A673 (cell line): ENCODE results near the gene EMC9. TPM values are rescaled to one million over a fixed set of nuclear protein-coding genes. Genes with fewer than 3 reads are reported as not detected.

Experiments used
- BruUV-seq: library from RNA; stranded (reverse); fragments of 400-500 nt; replicated peaks from 2 replicates; lab custom pipeline; 2021; lab: Mats Ljungman, UMichigan
- CTCF ChIA-PET: fragments of 300-600 bp; sonication (Branson Sonifier 250); formaldehyde crosslinking; loops from one replicate; lab custom pipeline; 2022; ENCODE audit warnings: antibody characterized with exemption; lab: Charles Lee
- POLR2A ChIA-PET: fragments of 300-600 bp; sonication (Branson Sonifier 250); formaldehyde crosslinking; loops from one replicate; lab custom pipeline; 2022; ENCODE audit warnings: antibody characterized with exemption; ENCODE audit not compliant: low non-redundant PET; lab: Charles Lee
- DNase-seq: peaks from one replicate; pipeline ENCODE4 v3.0.0-alpha.2; 2015; ENCODE audit warnings: low spot score
- H3K27ac ChIP-seq: fragments of 200-600 bp; sonication (generic); 2 replicates; pipeline ENCODE4 v1.5.1; 2016; ENCODE audit warnings: mixed run types, low read depth, mild to moderate bottlenecking, mixed read lengths, antibody characterized with exemption, low read length; ENCODE audit not compliant: poor library complexity, severe bottlenecking
- H3K27me3 ChIP-seq: fragments of 200-600 bp; sonication (generic); replicated peaks from 2 replicates; pipeline ENCODE4 v1.6.1; 2017; ENCODE audit warnings: mixed run types, low read depth, mild to moderate bottlenecking, mixed read lengths, antibody characterized with exemption, low read length; ENCODE audit not compliant: insufficient read depth, poor library complexity
- H3K36me3 ChIP-seq: fragments of 200-600 bp; sonication (generic); 2 replicates; pipeline ENCODE4 v1.6.1; 2016; ENCODE audit warnings: mixed run types, mild to moderate bottlenecking, mixed read lengths, antibody characterized with exemption, low read length; ENCODE audit not compliant: insufficient read depth, poor library complexity, severe bottlenecking
- H3K4me1 ChIP-seq: fragments of 200-600 bp; sonication (generic); 2 replicates; pipeline ENCODE4 v1.6.1; 2017; ENCODE audit warnings: mixed run types, mild to moderate bottlenecking, mixed read lengths, antibody characterized with exemption, low read length; ENCODE audit not compliant: insufficient read depth, poor library complexity, severe bottlenecking
- H3K4me3 ChIP-seq: fragments of 200-600 bp; sonication (generic); 2 replicates; pipeline ENCODE4 v1.5.1; 2016; ENCODE audit warnings: low read depth, mixed run types, mild to moderate bottlenecking, mixed read lengths, low read length; ENCODE audit not compliant: poor library complexity, severe bottlenecking
- H3K9me3 ChIP-seq: fragments of 200-600 bp; sonication (generic); 2 replicates; pipeline ENCODE4 v1.6.1; 2016; ENCODE audit warnings: mixed run types, low read depth, mild to moderate bottlenecking, mixed read lengths, antibody characterized with exemption, low read length; ENCODE audit not compliant: poor library complexity, severe bottlenecking
- EZH2 ChIP-seq: fragments of 200-600 bp; sonication (generic); IDR thresholded peaks from 2 replicates; pipeline ENCODE4 v1.6.1; 2017; ENCODE audit warnings: borderline replicate concordance, low read depth, mild to moderate bottlenecking, mixed read lengths, antibody characterized with exemption, low read length; ENCODE audit not compliant: poor library complexity, severe bottlenecking
- intact Hi-C: fragments of 100-400 bp; cut with micrococcal nuclease; formaldehyde crosslinking; loops from one replicate; pipeline ENCODE4 v1.10.0; 2022; ENCODE audit not compliant: unreplicated experiment
- total RNA-seq: library from RNA; stranded (reverse); gene quantifications from 2 replicates; pipeline ENCODE4 v1.2.3, GENCODE V29; 2021
- TF ChIP-seq, protein P1 (sequence below): fragments of 300-800, 200-600 bp; sonication (generic); conservative IDR thresholded peaks from 2 replicates; pipeline ENCODE4 v1.5.1; 2017; ENCODE audit warnings: low read depth, mild to moderate bottlenecking, antibody characterized with exemption, low read length, moderate library complexity, mixed read lengths

Gene EMC9
- total RNA-seq, 1 experiment from 2014 or later: 36.8 TPM

DNA sequence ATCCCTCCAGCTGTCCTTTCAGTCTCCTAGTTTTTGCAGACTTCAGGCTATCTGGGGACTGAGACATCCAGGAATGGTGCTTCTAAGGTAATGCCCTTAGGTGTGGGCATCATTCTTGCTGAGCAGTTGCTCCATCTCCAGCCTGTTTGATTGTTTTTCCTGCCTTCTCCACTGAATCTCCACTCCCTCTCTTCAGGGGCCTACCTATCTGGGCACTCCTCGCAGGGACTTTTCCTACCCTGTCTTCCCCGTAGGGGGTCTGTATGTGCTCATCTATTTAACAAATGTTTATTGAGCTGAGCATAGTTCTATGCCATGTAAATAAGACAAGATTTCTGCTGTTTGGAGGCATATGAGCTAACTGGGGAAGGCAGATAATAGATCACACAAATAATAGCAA lies 8.4 kb downstream of the EMC9 start:
- TF ChIP-seq EZH2: no peak
- TF ChIP-seq, protein P1, sequence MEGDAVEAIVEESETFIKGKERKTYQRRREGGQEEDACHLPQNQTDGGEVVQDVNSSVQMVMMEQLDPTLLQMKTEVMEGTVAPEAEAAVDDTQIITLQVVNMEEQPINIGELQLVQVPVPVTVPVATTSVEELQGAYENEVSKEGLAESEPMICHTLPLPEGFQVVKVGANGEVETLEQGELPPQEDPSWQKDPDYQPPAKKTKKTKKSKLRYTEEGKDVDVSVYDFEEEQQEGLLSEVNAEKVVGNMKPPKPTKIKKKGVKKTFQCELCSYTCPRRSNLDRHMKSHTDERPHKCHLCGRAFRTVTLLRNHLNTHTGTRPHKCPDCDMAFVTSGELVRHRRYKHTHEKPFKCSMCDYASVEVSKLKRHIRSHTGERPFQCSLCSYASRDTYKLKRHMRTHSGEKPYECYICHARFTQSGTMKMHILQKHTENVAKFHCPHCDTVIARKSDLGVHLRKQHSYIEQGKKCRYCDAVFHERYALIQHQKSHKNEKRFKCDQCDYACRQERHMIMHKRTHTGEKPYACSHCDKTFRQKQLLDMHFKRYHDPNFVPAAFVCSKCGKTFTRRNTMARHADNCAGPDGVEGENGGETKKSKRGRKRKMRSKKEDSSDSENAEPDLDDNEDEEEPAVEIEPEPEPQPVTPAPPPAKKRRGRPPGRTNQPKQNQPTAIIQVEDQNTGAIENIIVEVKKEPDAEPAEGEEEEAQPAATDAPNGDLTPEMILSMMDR: no peak
- Histone ChIP-seq H3K9me3 (no peaks in the 10 kb centered on the region), H3K4me1 (peaks cover 7% of the 10 kb centered on the region), H3K36me3 (peaks cover 8% of the 10 kb centered on the region), H3K27ac (no peak overlapping the region), H3K27me3 (no peaks in the 10 kb centered on the region), H3K4me3 (no peak overlapping the region)
- ChIA-PET POLR2A (no interaction called here), CTCF (no interaction called here)
- intact Hi-C loops: no loop called here
- no peak for DNase-seq
- BruUV-seq: no TSS peak

DNA sequence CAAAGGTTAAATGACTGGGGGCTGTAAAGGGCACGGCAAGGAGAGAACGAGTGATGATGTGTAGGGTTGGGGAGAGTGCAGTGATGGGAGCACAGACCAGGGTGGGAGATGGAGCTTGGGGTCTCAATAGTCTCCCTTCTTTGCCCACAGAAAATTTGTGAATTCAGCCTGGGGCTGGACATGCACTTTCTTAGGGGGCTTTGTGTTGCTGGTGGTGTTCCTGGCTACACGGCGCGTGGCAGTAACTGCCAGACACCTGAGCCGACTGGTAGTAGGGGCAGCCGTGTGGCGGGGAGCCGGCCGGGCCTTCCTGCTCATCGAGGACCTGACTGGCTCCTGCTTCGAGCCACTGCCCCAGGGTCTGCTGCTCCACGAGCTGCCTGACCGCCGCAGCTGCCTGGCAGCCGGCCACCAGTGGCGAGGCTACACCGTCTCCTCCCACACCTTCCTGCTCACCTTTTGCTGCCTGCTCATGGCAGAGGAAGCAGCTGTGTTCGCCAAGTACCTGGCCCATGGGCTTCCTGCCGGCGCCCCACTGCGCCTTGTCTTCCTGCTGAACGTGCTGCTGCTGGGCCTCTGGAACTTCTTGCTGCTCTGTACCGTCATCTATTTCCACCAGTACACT lies 9.2 kb downstream of the EMC9 start:
- H3K27me3 ChIP-seq: no peaks in the 10 kb centered on the region
- H3K36me3 ChIP-seq: peaks cover under 1% of the 10 kb centered on the region
- no peak overlapping the region for H3K4me3 ChIP-seq
- DNase-seq: no peak
- no TSS peak for BruUV-seq
- ChIA-PET CTCF (no interaction called here), POLR2A (no interaction called here)
- H3K9me3 ChIP-seq: no peaks in the 10 kb centered on the region
- intact Hi-C loops: no loop called here
- no peak overlapping the region for H3K27ac ChIP-seq
- TF ChIP-seq EZH2: no peak
- TF ChIP-seq, protein P1: no peak
- peaks cover 6% of the 10 kb centered on the region for H3K4me1 ChIP-seq

DNA sequence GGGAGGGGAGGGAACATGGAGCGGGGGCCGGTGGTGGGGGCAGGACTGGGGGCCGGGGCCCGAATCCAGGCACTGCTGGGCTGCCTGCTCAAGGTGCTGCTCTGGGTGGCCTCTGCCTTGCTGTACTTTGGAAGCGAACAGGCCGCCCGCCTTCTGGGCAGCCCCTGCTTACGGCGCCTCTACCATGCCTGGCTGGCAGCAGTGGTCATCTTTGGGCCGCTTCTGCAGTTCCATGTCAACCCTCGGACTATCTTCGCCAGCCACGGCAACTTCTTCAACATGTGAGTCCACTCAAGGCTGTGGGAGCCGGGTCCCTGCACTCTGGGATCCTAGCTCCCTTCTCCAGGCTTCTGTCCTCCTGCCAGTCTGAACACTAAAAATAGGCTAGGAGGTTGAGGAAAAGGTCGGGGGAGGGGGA lies 9.8 kb downstream of the EMC9 start:
- TF ChIP-seq, protein P1: no peak
- no peak for TF ChIP-seq EZH2
- Histone ChIP-seq H3K27me3 (no peaks in the 10 kb centered on the region), H3K4me3 (no peak overlapping the region), H3K36me3 (no peaks in the 10 kb centered on the region), H3K4me1 (no peaks in the 10 kb centered on the region), H3K9me3 (no peaks in the 10 kb centered on the region), H3K27ac (no peak overlapping the region)
- ChIA-PET CTCF (no interaction called here), POLR2A (no interaction called here)
- DNase-seq: no peak
- no TSS peak for BruUV-seq
- intact Hi-C loops: no loop called here
